Endothelial cell of umbilical vein (primary cell): ENCODE data around the gene DPM2. TPM values are rescaled to one million over a fixed set of nuclear protein-coding genes. Genes with fewer than 3 reads are reported as not detected.

ENCODE experiments used
- BruUV-seq: library from RNA; stranded (reverse); fragments of 400-500 nt; replicated peaks from 2 replicates; lab custom pipeline; 2021; lab: Mats Ljungman, UMichigan
- CTCF ChIA-PET: fragments of 300-600, 350-600 bp; sonication (Branson Sonifier 250); formaldehyde crosslinking; loops from one replicate; lab custom pipeline; 2021; ENCODE audit warnings: antibody characterized with exemption, inconsistent platforms; lab: Charles Lee
- POLR2A ChIA-PET: fragments of 300-600, 350-600 bp; sonication (Branson Sonifier 250); formaldehyde crosslinking; loops from one replicate; lab custom pipeline; 2021; ENCODE audit warnings: antibody characterized with exemption, inconsistent platforms; lab: Charles Lee
- DNase-seq: peaks from one replicate; pipeline ENCODE4 v3.0.0-alpha.2; 2011; ENCODE audit warnings: low read depth, low spot score
- FAIRE-seq: peaks from 2 replicates; lab custom pipeline; 2011; peaks lifted over from hg19 to GRCh38; lab: Jason Lieb, UNC
- H2AFZ ChIP-seq: 2 replicates; pipeline ENCODE4 v1.6.0; 2012; ENCODE audit warnings: low read depth, low read length, control low read depth, inconsistent platforms
- H3K27ac ChIP-seq: 2 replicates; pipeline ENCODE4 v1.5.1; 2011; ENCODE audit warnings: low read depth, mild to moderate bottlenecking, control low read depth, low read length, moderate library complexity; ENCODE audit not compliant: insufficient read depth
- H3K27me3 ChIP-seq, 2 experiments: 2 replicates each; pipeline versions ENCODE4 v1.6.0 to v1.6.1; 2011; ENCODE audit warnings: low read length in 2 of 2, mixed read lengths in 1 of 2; ENCODE audit not compliant: control insufficient read depth in 2 of 2, insufficient read depth in 2 of 2
- H3K36me3 ChIP-seq, 2 experiments: 2 replicates in 1 of 2; 3 replicates in 1 of 2; pipeline ENCODE4 v1.5.1; 2011; ENCODE audit warnings: low read length in 2 of 2, mild to moderate bottlenecking in 1 of 2, moderate library complexity in 1 of 2; ENCODE audit not compliant: control insufficient read depth in 2 of 2, insufficient read depth in 2 of 2; ENCODE audit errors: extremely low read depth in 1 of 2
- H3K4me1 ChIP-seq: 3 replicates; pipeline ENCODE4 v1.5.1; 2011; ENCODE audit warnings: mild to moderate bottlenecking, low read length; ENCODE audit not compliant: control insufficient read depth, insufficient read depth; ENCODE audit errors: extremely low read depth
- H3K4me2 ChIP-seq: 2 replicates; pipeline ENCODE4 v1.6.1; 2011; ENCODE audit warnings: low read length, control low read depth, mixed read lengths; ENCODE audit not compliant: insufficient read depth
- H3K4me3 ChIP-seq, 3 experiments: fragments of 200-600 bp in 1 of 3; sonication (generic), shearing (Covaris generic) in 1 of 3; replicated peaks in 1 of 3; 2 replicates each; pipeline ENCODE4 v1.5.1; 2011 to 2016; ENCODE audit warnings: control low read depth in 3 of 3, low read length in 3 of 3, mild to moderate bottlenecking in 2 of 3, inconsistent platforms in 1 of 3, low read depth in 1 of 3, moderate library complexity in 1 of 3; ENCODE audit not compliant: insufficient read depth in 1 of 3
- H3K79me2 ChIP-seq: 2 replicates; pipeline ENCODE4 v1.6.0; 2012; ENCODE audit warnings: low read length, inconsistent platforms; ENCODE audit not compliant: control insufficient read depth, insufficient read depth
- H3K9ac ChIP-seq: replicated peaks from 2 replicates; pipeline ENCODE3; 2011; ENCODE audit warnings: low read length, control low read depth; ENCODE audit not compliant: insufficient read depth; ENCODE audit errors: extremely low read depth
- H3K9me1 ChIP-seq: replicated peaks from 3 replicates; pipeline ENCODE4 v1.6.0; 2011; ENCODE audit warnings: mild to moderate bottlenecking, low read length; ENCODE audit not compliant: control insufficient read depth, insufficient read depth; ENCODE audit errors: extremely low read depth
- H3K9me3 ChIP-seq: replicated peaks from 2 replicates; pipeline ENCODE4 v1.5.1; 2012; ENCODE audit warnings: low read length, inconsistent platforms; ENCODE audit not compliant: control insufficient read depth, insufficient read depth
- H4K20me1 ChIP-seq: replicated peaks from 2 replicates; pipeline ENCODE3; 2011; ENCODE audit warnings: mild to moderate bottlenecking, low read length; ENCODE audit not compliant: control insufficient read depth, insufficient read depth; ENCODE audit errors: extremely low read depth
- EZH2 ChIP-seq: IDR thresholded peaks from 2 replicates; pipeline ENCODE4 v1.6.1; 2012; ENCODE audit warnings: borderline replicate concordance, low read depth, mild to moderate bottlenecking, moderate library complexity, low read length, inconsistent platforms; ENCODE audit not compliant: severe bottlenecking
- GATA2 ChIP-seq: IDR thresholded peaks from 2 replicates; pipeline ENCODE4 v1.7.0; 2011; ENCODE audit warnings: low read depth, mild to moderate bottlenecking, moderate library complexity, mixed read lengths, low read length; ENCODE audit not compliant: insufficient read length, insufficient read depth
- MAX ChIP-seq: IDR thresholded peaks from 2 replicates; pipeline ENCODE4 v1.6.1; 2011; ENCODE audit not compliant: insufficient read depth, insufficient read length
- POLR2A ChIP-seq: IDR thresholded peaks from 2 replicates; pipeline ENCODE4 v1.6.1; 2012; ENCODE audit warnings: low read depth, mild to moderate bottlenecking, control low read depth, low read length
- POLR2AphosphoS5 ChIP-seq: IDR thresholded peaks from 2 replicates; pipeline ENCODE4 v1.6.1; 2012; ENCODE audit warnings: low read depth, mild to moderate bottlenecking, control low read depth, low read length, moderate library complexity; ENCODE audit not compliant: insufficient read depth
- dilution Hi-C: fragments of 300-500 bp; cut with MboI; formaldehyde crosslinking; loops from one replicate; pipeline ENCODE4 v1.15.0; 2019; ENCODE audit warnings: low sequenced_read_pairs; ENCODE audit not compliant: extremely low pct_ligation_motif_present
- intact Hi-C: fragments of 100-400 bp; cut with micrococcal nuclease; formaldehyde crosslinking; loops from one replicate; pipeline ENCODE4 v1.10.0; 2022
- polyA plus RNA-seq, 4 experiments: library from polyadenylated mRNA; depleted of rRNA in 3 of 4; stranded (reverse) in 3 of 4; unstranded in 1 of 4; fragments of >200 nt; gene quantifications; 2 replicates each; pipeline versions ENCODE4 v1.2.1 to v1.2.3, GENCODE V29; 2011 to 2012; ENCODE audit warnings: missing spikeins in 1 of 4
- total RNA-seq: library from RNA; stranded (reverse); gene quantifications from 2 replicates; pipeline ENCODE4 v1.2.3, GENCODE V29; 2021

The DPM2 gene
- total and polyA plus RNA-seq, 2 donors (not counting 3 experiments of a cell fraction or from before 2014, with no cell fraction given), result 47.9 to 63.9 TPM

DNA sequence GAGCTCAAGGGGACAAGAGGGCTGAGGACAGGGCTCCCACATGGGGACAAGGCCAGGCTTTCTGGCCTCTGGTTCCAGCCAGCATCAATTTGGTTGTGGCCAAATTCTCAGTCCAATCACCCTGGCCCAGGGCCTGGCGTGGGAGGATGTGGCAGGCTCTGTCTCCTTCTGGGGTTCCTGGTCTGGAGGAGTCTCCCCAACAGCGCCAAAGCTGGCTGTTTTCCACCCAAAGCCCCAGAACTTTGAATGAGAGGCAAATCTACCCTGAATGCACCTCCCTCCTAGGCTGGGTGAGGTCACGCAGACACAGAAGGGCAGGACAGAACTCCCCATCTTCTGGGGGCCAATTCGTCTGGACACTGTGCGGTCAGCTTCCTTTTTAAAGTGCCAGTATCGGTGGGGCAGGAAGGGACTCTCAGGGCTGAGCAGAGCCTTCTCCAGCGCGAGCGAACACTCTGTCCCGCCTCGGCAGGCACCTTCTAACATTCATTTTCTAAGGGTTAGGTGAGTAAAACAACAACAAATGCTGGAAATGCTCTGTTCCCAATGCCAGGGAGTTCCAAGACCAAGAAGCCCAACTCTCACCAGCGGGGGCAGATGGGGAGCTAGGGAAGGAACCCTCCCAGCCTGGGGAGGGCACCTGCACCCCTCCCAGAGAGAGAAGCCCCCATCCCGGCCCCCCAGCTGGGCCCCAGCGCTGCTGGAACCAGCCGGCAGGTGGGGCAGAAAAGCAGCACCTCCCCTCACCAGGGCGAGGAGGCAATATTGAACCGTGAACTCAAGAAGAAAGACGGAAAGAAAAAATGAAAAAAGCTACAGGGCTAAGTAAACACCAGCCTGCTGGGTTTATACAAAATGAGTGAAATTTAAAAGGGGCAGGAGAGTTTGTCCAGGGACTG, 3.7 kb upstream of the DPM2 start:
- no peak for DNase-seq
- no TSS peak for BruUV-seq
- H3K36me3 ChIP-seq, result peaks cover 0 to 5% of the 10 kb centered on the region in 2 experiments
- no peak overlapping the region for H3K27ac ChIP-seq
- peaks cover 12% of the 10 kb centered on the region for H3K79me2 ChIP-seq
- no peaks in the 10 kb centered on the region for H3K9me3 ChIP-seq
- H3K9ac ChIP-seq, result no peak overlapping the region
- dilution Hi-C loops, result no loop called here
- CTCF ChIA-PET, result interaction anchor here (1.2 to 6.5 kb wide), 9 partner anchors 11 to 176 kb away, joined by 3 to 203 read pairs (median 10); partner anchors contain the start of genes EEIG1 and PIP5KL1
- peaks cover 15% of the 10 kb centered on the region for H3K4me1 ChIP-seq
- no peaks in the 10 kb centered on the region for H3K27me3 ChIP-seq
- H4K20me1 ChIP-seq, result no peaks in the 10 kb centered on the region
- no peak overlapping the region for H3K4me3 ChIP-seq
- FAIRE-seq, result no peak
- TF ChIP-seq POLR2A, result no peak
- POLR2A ChIA-PET, result no interaction called here
- no peak overlapping the region for H2AFZ ChIP-seq
- intact Hi-C loops, result no loop called here
- H3K9me1 ChIP-seq, result no peaks in the 10 kb centered on the region
- H3K4me2 ChIP-seq, result no peak overlapping the region

- ChIA-PET CTCF (interaction anchor here (1.8 to 6.5 kb wide), 5 partner anchors 10 to 97 kb away, joined by 5 to 203 read pairs (median 10); partner anchors contain the start of genes EEIG1 and PIP5KL1), POLR2A (no interaction called here)
- Histone ChIP-seq H3K4me2 (no peak overlapping the region), H2AFZ (no peak overlapping the region), H3K9me3 (no peaks in the 10 kb centered on the region), H3K4me3 (no peak overlapping the region), H3K9ac (no peak overlapping the region), H3K4me1 (peaks cover 21% of the 10 kb centered on the region), H3K79me2 (peaks cover 19% of the 10 kb centered on the region), H3K27me3 (no peaks in the 10 kb centered on the region), H3K36me3 (peaks cover 0 to 5% of the 10 kb centered on the region in 2 experiments), H4K20me1 (no peaks in the 10 kb centered on the region), H3K27ac (no peak overlapping the region), H3K9me1 (no peaks in the 10 kb centered on the region)
- no peak for FAIRE-seq
- dilution Hi-C loops, result no loop called here
- no TSS peak for BruUV-seq
- TF ChIP-seq GATA2 (no peak), POLR2AphosphoS5 (no peak), MAX (no peak), EZH2 (no peak)
- intact Hi-C loops, result no loop called here
- no peak for DNase-seq
Observed at GRCh38 chr9:127940593-127940992, 2.9 kb upstream of the DPM2 start.
